Epithelial cell of proximal tubule (primary cell): Measurements from ENCODE around the gene COL4A5. TPM values are rescaled to one million over a fixed set of nuclear protein-coding genes. Genes with fewer than 3 reads are reported as not detected.
"Not testable (repeated sequence)": the region's sequence is repeated elsewhere in the genome, so short reads cannot be mapped to it uniquely, and the experiment has no call there.

ENCODE experiments used
- DNase-seq: peaks from one replicate; pipeline ENCODE4 v3.0.0-alpha.2; 2011; ENCODE audit warnings: low read depth
- H3K4me3 ChIP-seq: 2 replicates; pipeline ENCODE4 v1.5.1; 2011; ENCODE audit warnings: low read depth, mild to moderate bottlenecking, low read length
- total RNA-seq: library from RNA; depleted of rRNA; stranded (reverse); fragments of >200 nt; gene quantifications from 2 replicates; pipeline ENCODE4 v1.2.3, GENCODE V29; 2015
- TF ChIP-seq, protein P1 (sequence below): conservative IDR thresholded peaks from 2 replicates; pipeline ENCODE4 v1.5.1; 2012; ENCODE audit warnings: low read depth, mild to moderate bottlenecking, low read length

The COL4A5 gene
- total RNA-seq = 8.5 and 33.2 TPM in 2 replicates

DNA sequence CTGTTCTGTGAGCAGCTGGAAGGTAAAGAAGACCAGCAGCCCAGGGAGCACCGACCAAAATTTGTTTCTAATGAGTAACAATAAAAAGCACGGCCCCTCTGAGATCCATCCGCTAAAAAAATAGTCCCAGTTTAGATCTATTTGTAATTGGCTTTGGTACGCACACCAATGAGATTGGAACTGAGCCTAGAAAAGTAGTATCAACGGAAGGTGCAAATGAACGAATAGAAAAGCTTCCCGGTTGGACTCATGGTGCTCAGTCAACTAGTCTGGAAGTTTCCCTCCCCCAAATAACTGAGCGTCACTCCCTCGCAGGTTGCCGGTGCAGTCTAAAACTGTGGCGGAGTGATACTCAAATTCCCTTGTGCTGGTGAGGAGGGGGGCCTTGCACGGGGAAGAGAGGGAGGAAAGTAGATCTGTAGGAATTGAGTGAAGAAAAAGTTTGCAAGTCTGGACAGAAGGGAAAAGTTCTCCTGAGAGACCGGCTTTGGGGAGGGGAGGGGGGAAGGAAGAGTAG, at the start of gene COL4A5:
TSS of gene COL4A5 (plus strand) at position 413 of the 517 bp plus-strand sequence. CDS start 288 bp downstream, outside the sequence.
- TF ChIP-seq, protein P1, sequence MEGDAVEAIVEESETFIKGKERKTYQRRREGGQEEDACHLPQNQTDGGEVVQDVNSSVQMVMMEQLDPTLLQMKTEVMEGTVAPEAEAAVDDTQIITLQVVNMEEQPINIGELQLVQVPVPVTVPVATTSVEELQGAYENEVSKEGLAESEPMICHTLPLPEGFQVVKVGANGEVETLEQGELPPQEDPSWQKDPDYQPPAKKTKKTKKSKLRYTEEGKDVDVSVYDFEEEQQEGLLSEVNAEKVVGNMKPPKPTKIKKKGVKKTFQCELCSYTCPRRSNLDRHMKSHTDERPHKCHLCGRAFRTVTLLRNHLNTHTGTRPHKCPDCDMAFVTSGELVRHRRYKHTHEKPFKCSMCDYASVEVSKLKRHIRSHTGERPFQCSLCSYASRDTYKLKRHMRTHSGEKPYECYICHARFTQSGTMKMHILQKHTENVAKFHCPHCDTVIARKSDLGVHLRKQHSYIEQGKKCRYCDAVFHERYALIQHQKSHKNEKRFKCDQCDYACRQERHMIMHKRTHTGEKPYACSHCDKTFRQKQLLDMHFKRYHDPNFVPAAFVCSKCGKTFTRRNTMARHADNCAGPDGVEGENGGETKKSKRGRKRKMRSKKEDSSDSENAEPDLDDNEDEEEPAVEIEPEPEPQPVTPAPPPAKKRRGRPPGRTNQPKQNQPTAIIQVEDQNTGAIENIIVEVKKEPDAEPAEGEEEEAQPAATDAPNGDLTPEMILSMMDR = no peak
- DNase-seq = peak; percentile 49
- H3K4me3 ChIP-seq = peak within 1 kb of the TSS; percentile 69

DNA sequence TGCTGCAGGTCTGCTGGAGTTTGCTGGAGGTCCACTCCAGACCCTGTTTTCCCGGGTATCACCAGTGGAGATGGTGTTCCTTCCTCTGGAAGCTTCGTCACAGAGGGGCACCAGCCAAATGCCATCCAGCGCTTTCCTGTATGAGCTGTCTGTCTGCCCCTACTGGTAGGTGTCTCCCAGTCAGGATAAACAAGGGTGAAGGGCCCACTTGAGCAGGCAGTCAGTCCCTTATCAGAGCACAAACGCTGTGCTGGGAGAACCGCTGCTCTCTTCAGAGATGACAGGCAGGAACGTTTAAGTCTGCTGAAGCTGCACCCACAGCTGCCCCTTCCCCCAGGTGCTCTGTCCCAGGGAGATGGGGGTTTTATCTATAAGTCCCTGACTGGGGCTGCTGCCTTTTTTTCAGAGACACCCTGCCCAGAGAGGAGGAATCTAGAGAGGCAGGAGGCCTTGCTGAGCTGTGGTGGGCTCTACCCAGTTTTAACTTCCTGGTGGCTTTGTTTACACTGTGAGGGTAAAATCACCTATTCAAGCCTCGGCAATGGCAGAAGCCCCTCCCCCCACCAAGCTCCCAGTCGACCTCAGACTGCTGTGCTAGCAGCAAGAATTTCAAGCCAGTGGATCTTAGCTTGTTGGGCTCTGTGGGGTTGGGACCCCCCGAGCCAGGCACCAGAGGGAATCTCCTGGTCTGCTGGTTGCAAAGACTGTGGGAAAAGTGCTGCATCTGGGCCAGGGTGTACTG, 48.5 kb upstream of the COL4A5 start:
- H3K4me3 ChIP-seq, DNase-seq: not testable (repeated sequence)

DNA sequence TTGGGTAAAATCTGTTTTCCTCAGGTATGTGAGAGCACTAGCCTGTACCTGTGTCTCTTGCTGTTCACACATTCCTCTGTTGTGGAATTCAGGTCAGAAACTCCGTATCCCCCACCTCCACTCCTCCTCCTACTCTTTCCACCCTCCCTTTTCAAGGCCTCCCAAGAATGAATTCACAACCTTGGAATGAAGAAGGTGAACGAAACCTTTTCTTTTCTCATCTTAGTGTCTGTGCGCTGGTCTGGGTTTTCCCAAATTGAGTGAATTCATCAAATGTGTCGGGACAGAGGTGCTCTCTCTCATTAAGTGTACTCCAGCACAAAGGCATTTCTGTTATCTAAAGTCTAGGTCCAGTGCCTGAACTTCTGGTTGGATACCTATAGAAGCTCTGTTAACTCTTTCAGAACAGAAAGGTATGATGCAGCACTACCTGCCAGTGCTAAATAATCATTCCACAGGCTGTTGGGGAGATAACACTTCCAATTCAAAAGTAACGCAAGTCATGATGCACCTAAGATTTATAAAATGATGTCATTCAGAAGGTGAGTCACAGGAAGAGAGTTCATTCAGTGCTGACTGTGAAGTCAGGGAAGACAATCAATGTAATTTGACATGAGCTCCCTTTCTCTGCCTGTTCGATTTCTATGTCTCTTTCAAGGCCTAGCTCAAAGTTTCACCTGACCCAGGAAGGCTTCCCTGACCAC, 43.3 kb upstream of the COL4A5 start:
- no peak for DNase-seq
- no peak overlapping the region for H3K4me3 ChIP-seq
- TF ChIP-seq, protein P1 = no peak

- TF ChIP-seq, protein P1 = no peak
- no peak for DNase-seq
- no peak overlapping the region for H3K4me3 ChIP-seq
Measured at GRCh38 chrX:108396986-108397385, 42.7 kb upstream of the COL4A5 start.

DNA sequence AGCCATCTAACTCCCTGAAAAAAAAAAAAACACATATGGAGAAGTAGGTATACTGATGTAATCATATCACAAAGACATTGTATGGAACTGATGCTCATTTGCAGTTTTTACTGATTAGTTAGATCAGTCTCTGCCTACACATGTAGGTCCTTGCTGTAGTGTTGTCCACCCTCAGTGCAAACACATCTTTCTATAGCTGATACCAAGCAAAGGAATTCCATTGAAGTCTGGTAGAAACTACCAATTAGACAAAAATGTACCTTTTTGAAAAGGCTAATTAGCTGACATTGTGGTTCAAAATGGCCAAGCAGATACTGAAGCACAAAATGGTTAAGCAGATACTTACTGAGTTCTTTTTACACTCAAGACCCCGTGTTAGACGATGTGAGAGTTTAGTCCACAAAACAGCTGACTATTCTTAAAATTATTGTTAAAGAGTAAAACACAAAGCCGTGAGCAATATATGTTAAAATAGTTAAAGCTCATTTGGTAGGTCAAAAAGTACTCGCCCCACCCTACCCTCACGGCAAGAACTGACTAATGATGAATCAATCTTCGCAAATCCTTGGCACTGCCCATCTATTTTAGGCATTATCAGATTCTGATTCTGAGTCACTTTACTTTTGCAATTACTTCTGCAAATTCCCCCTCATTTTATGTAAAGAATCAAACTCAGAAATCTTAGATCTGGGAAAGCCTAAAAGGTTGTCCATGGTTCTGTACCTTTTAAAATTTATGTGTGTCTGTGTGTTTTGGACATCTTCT, 41.8 kb upstream of the COL4A5 start:
- H3K4me3 ChIP-seq = no peak overlapping the region
- TF ChIP-seq, protein P1 = no peak

GRCh38 chrX:108399418-108400165, 40.0 kb upstream of the COL4A5 start:
- no peak overlapping the region for H3K4me3 ChIP-seq
- no peak for DNase-seq
- TF ChIP-seq, protein P1 = no peak

More for the DNA sequence above, 41.8 kb upstream of the COL4A5 start:
- no peak for DNase-seq
